ENCODE results near the gene HSPB6. TPM values are rescaled to one million over a fixed set of nuclear protein-coding genes. Genes with fewer than 3 reads are reported as not detected.

Gene HSPB6
- total RNA-seq, 1 donor from 2014 or later, result 21.7 TPM

DNA sequence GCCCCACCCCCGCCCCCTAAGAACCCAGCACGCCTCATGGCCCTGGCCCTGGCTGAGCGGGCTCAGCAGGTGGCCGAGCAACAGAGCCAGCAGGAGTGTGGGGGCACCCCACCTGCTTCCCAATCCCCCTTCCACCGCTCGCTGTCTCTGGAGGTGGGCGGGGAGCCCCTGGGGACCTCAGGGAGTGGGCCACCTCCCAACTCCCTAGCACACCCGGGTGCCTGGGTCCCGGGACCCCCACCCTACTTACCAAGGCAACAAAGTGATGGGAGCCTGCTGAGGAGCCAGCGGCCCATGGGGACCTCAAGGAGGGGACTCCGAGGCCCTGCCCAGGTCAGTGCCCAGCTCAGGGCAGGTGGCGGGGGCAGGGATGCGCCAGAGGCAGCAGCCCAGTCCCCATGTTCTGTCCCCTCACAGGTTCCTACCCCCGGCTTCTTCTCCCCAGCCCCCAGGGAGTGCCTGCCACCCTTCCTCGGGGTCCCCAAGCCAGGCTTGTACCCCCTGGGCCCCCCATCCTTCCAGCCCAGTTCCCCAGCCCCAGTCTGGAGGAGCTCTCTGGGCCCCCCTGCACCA lies 30.5 kb upstream of the HSPB6 start:
- TF ChIP-seq, protein P1, sequence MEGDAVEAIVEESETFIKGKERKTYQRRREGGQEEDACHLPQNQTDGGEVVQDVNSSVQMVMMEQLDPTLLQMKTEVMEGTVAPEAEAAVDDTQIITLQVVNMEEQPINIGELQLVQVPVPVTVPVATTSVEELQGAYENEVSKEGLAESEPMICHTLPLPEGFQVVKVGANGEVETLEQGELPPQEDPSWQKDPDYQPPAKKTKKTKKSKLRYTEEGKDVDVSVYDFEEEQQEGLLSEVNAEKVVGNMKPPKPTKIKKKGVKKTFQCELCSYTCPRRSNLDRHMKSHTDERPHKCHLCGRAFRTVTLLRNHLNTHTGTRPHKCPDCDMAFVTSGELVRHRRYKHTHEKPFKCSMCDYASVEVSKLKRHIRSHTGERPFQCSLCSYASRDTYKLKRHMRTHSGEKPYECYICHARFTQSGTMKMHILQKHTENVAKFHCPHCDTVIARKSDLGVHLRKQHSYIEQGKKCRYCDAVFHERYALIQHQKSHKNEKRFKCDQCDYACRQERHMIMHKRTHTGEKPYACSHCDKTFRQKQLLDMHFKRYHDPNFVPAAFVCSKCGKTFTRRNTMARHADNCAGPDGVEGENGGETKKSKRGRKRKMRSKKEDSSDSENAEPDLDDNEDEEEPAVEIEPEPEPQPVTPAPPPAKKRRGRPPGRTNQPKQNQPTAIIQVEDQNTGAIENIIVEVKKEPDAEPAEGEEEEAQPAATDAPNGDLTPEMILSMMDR (IDR thresholded peaks at IDR 0.05; ENCODE audit: unreplicated experiment), result no peak
- H3K4me3 Mint-ChIP-seq, result no peak overlapping the region
- no peak overlapping the region for H3K27ac Mint-ChIP-seq
- H3K36me3 Mint-ChIP-seq, result peaks cover 11% of the 10 kb centered on the region
- peaks cover 4% of the 10 kb centered on the region for H3K27me3 Mint-ChIP-seq (ENCODE audit: low read depth)
- no peaks in the 10 kb centered on the region for H3K4me1 Mint-ChIP-seq
- H3K9me3 Mint-ChIP-seq, result no peaks in the 10 kb centered on the region
- no peak for DNase-seq (ENCODE audit: low spot score in 2 of 2, unreplicated experiment in 2 of 2)

- Mint-ChIP-seq H3K4me1 (no peaks in the 10 kb centered on the region), H3K27ac (no peak overlapping the region), H3K27me3 (ENCODE audit: low read depth) (peaks cover 4% of the 10 kb centered on the region), H3K4me3 (no peak overlapping the region), H3K36me3 (peaks cover 13% of the 10 kb centered on the region), H3K9me3 (no peaks in the 10 kb centered on the region)
- TF ChIP-seq, protein P1 (IDR thresholded peaks at IDR 0.05; ENCODE audit: unreplicated experiment), result no peak
- no peak for DNase-seq (ENCODE audit: low spot score in 2 of 2, unreplicated experiment in 2 of 2)
These were observed 29.7 kb upstream of the HSPB6 start for GRCh38 chr19:35786299-35787160.

DNA sequence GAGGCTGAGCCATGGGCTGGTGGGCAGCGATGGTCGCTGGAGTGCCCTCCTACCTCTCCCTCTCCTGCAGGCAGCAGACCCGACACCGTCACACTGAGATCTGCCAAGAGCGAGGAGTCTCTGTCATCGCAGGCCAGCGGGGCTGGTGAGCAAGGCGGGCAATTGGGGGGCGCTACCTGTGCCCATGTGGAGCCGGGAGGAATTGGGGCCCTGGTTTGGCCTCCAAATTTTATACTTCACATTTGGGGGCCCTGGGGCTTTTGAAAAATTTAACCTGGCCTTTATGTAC lies 28.5 kb upstream of the HSPB6 start:
- no peak overlapping the region for H3K4me3 Mint-ChIP-seq
- H3K4me1 Mint-ChIP-seq, result no peaks in the 10 kb centered on the region
- DNase-seq (ENCODE audit: low spot score in 2 of 2, unreplicated experiment in 2 of 2), result no peak

GRCh38 chr19:35784503-35785338 lies 27.9 kb upstream of the HSPB6 start:
- no peaks in the 10 kb centered on the region for H3K9me3 Mint-ChIP-seq
- no peaks in the 10 kb centered on the region for H3K4me1 Mint-ChIP-seq
- H3K36me3 Mint-ChIP-seq, result peaks cover 18% of the 10 kb centered on the region
- DNase-seq (ENCODE audit: low spot score in 2 of 2, unreplicated experiment in 2 of 2), result no peak
- peaks cover 4% of the 10 kb centered on the region for H3K27me3 Mint-ChIP-seq (ENCODE audit: low read depth)
- H3K4me3 Mint-ChIP-seq, result no peak overlapping the region
- no peak overlapping the region for H3K27ac Mint-ChIP-seq
- TF ChIP-seq, protein P1 (IDR thresholded peaks at IDR 0.05; ENCODE audit: unreplicated experiment), result no peak

More for the DNA sequence above, 28.5 kb upstream of the HSPB6 start:
- peaks cover 18% of the 10 kb centered on the region for H3K36me3 Mint-ChIP-seq
- peaks cover 4% of the 10 kb centered on the region for H3K27me3 Mint-ChIP-seq (ENCODE audit: low read depth)
- H3K9me3 Mint-ChIP-seq, result no peaks in the 10 kb centered on the region
- TF ChIP-seq, protein P1 (IDR thresholded peaks at IDR 0.05; ENCODE audit: unreplicated experiment), result no peak
- H3K27ac Mint-ChIP-seq, result no peak overlapping the region

GRCh38 chr19:35783469-35784434 lies 26.9 kb upstream of the HSPB6 start:
- Mint-ChIP-seq H3K4me3 (no peak overlapping the region), H3K27ac (no peak overlapping the region), H3K4me1 (no peaks in the 10 kb centered on the region), H3K27me3 (ENCODE audit: low read depth) (peaks cover 4% of the 10 kb centered on the region), H3K9me3 (no peaks in the 10 kb centered on the region), H3K36me3 (peaks cover 18% of the 10 kb centered on the region)
- DNase-seq (ENCODE audit: low spot score in 2 of 2, unreplicated experiment in 2 of 2), result no peak
- TF ChIP-seq, protein P1 (IDR thresholded peaks at IDR 0.05; ENCODE audit: unreplicated experiment), result no peak
